T-helper 2 cell (primary cell): Measurements from ENCODE around the gene ETS1.
"Not testable (repeated sequence)": the region's sequence is repeated elsewhere in the genome, so short reads cannot be mapped to it uniquely, and the experiment has no call there.

ENCODE experiments used
- DNase-seq, 5 experiments: peaks; one replicate each; pipeline versions ENCODE4 v3.0.0 to v3.0.0-alpha.2; 2012 to 2022

Gene ETS1

DNA sequence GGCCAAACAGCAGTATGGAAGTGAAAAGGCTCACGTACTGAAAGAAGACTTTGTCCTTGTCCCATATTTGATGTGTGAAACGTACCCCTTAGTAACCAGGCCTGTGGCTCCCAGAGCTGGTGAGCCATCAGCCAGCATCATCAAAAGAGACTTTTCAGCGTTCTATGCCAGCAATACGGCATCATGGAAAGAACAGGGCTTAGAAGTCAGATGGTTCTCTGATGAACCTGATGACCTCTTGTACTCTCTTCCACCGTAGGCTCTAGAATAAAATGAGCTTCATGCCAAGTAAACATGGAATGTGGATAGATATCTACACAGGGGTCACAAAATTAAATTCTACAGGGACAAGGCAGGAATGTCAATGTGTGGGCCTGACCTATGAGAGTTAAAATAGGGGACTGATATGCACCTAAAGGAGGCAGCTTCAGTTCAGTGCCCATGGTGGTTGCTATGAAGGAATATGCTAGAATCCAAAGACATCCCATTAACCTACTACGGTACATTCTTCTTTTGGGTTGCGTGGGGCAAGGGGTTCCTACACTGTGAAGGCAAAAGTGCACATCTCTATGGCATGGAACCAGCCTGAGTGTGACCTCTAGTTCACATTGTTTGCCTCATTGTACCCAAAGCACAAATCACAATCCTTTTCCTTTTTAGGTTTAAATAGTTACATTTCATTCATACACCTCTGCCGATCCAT is 130.6 kb downstream of the ETS1 start:
- DNase-seq = no peak

DNA sequence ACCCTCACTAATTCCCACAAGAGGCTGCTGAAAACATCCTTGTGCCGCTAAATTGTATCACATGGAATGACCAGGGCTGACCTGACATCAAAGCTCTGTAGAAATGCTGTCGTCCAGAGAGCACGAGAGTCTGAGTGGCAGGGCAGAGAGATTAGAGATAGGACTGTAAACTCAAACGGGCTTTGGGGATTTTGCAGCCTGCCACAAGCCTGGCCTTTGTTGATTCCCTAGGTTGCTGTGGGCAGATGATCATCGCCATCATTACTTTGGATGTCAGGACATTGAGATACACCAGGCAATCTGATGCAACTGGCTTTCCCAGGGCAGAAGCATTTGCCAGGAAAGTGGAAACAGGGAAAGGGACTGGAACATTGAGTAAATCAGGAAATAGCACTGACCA is 131.6 kb downstream of the ETS1 start:
- DNase-seq = no peak

DNA sequence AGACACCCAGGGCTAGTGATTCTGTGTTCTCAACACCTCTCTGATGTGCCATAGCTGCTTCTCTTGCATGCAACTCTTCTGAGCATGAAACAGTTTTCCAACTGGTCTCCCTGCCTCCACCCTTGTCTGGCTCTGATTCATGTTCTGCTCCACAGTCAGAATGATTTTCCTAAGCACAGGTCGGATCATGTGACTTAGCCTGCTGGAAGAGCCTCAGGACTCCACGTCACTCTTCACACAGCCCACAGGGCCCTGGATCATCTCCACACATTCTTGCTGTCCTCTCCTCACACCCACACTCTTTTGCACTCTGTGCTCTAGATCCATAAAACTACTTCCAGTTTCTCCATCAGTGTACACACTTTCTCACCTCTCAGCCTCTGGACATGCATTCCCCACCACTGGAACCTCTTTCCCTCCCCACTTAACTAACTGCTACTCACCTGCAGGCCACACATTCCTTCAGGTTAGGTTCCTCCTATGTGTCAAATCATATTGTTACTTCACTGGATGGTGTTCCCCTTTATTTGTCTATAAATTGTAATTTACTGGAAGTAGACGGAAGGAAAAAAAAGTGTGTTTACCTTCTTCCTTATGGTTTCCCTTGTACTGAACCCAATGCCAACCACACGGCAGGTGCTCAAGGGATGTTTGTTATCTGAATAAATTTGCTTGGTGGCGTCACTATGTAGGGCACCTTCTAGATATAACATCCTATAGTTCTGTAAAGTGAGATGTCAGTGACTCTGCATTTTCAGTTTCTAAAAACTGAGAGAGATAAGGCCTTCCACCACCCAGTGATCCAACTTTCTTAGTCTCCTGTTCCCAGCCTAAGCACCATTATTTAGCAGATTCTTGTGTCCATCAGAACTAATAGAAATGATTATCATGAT is 133.7 kb downstream of the ETS1 start:
- DNase-seq = no peak

DNA sequence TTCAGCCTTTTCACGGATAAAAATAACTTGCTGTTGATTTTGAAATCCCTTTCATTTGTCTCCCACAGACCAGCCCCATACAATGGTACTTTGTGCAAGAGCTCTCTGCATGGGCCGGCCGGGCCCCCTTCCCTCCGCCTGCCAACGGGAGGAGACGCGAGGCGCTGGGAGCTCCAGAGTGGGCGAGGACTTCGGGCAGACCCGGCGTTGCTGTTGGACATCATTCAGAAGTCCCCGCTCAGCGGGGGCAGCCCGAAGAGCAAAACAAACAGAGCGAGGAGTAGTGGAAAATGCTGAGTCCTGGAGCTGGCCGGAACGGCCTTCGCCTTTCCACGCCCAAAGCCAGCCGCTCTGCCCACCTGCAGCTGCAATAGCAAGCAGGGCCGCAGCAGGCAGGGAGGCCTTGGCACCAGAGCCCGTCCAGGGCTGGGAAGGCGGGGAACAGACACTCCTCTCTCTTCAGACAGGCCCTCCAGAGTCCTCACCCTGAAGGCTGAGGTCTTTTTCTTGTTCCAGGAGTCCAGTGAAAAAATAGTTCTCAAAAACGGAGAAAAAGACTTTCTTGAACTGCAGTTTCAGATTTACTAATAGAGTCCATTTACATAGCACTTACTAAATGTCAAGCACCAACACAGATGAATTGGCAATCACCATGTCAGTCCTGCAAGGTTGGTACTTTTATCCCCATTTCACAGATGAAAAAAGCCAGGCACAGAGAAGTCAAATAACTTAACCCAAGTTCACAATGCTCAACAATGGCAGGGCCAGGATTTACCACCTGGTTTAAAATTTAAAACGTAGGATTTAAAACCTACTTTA is 135.5 kb downstream of the ETS1 start:
- no peak for DNase-seq

DNA sequence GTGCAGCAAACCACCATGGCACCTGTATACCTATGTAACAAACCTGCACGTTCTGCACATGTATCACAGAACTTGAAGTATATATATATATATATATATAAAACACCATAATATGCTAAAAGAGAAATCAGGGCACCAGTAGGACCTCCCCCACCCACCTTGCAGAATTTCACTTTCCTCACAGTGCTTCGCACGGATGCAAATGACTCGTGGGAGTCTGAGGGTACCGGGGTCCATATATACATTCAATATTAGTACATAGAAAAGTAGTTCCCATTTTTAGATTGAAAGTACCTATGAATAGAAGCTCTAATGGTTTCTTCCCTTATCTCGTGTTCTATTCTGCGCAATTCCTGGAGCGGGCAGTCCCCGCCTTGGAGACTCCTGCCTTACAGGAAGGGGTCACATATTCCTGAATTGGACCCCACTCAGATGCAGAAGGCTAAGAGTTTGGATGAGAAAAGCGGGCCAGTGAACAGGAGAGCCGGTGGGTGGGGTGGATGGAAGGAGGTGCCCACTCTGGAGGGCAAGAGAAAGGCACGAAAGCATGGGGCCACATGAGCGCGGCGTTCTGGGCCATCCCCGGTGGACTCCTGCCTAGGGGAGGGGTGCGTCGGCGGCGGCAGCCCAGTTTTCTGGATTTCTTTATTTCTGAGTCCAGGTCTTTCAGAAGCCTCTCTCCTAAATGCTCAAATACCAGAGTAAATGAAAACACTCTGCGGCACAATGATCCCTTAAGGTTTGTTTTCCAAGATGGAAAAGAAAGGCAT is 136.3 kb downstream of the ETS1 start:
- no peak for DNase-seq

DNA sequence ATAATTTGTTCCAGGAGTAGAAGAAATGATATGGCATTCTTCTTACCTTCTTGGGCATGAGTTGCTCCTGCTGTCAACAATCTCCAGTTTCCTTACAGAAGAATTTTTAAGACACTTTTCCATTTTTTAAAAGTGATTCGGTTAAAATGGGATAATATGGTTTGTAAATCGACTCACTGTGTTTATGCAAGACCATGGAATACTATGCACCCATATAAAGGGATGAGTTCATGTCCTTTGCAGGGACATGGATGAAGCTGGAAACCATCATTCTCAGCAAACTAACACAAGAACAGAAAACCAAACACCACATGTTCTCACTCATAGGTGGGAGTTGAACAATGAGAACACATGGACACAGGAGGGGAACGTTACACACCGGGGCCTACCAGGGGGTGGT is 136.9 kb downstream of the ETS1 start:
- not testable (repeated sequence) for DNase-seq

DNA sequence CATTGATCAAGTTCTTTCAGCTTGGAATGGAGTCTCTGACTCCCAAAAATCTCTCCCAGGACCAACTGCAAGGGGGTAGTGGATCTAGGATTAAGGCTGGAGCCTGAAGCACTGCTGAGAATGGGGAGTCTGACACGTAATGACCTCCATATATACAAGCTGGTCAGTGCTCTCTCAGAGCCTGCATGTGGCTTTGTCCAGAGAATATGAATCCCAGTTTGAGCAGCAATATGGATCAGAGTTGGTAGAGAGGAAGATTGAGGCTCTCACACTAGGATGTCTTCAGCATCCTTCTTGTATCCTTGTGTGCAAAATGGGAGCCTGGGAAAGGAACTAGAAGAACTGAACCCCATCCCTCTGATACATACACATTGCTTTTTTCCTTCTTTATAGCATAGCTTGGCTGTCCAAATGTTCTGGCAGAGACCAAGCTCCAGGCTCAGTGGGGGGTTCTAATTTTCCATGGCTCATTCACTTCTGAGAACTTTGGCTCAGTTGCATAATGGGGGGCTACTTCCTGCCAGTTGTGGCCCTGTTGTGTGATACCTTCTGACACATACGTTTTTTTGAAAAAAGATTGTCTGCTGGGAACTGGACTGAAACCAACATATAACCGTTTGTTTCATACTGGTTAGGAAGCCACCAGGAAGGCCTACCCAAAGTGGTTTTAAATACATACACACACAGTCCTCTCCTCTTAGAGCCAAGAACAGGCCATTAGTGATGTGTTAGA is 138.2 kb downstream of the ETS1 start:
- DNase-seq = peak in 1 of 5 experiments; percentile 45

DNA sequence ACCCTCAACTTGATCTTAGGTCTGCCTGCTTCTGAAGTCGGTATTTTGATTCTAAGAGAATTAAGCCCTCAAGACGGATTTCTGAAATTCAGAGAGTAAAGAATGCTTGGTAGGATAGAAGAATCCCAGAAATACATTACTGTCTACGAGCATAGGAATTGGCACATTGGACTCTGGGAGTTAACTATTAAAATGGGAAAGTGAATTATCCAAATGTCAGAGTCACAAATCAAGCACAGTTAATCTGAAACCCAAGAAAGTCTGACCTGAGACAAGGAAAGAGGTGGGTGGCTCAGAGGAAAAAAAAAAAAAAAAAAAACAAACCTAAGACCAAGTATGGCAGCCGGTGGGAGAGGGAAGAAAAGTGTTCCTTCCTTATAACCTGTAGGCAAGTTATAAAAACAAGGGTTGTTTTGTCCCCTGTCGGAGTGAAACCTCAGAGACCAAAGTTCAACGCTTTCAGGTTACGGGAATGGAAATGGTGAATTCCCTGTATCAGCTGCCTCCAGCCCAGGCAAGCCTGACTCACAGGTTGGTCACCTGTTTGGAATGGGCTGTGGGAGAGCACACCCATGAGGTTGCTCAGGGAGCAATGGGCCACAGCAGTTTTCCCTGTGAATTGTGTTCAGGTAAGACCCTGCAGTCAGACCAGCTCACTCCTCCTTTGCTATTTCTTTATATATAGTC is 139.0 kb downstream of the ETS1 start:
- no peak for DNase-seq

DNA sequence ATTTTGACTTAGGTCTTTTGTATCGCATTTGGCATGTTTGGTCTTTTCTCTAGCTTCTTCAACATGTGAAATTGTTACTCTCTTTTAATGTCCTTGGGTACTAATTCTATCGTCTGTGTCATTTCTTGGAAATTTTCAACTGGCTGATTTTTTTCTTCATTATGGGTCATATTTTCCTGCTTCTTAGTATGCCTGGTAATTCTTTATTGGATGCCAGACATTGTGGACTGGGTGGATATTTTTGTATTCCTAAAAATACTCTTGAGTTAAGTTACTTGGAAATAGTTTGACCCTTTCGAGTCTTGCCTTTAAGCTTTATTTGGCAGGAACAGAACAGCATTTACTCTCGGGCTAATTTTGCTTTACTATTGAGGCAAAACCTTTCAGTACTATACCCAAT is 140.1 kb downstream of the ETS1 start:
- no peak for DNase-seq

DNA sequence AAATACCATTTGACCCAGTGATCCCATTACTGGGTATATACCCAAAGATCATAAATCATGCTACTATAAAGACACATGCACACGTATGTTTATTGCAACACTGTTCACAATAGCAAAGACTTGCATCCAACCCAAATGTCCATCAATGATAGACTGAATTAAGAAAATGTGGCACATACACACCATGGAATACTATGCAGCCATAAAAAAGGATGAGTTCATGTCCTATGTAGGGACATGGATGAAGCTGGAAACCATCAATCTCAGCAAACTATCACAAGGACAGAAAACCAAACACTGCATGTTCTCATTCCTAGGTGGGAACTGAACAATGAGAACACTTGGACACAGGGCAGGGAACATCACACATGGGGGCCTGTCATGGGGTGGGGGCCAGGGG is 141.4 kb downstream of the ETS1 start:
- DNase-seq = not testable (repeated sequence)

DNA sequence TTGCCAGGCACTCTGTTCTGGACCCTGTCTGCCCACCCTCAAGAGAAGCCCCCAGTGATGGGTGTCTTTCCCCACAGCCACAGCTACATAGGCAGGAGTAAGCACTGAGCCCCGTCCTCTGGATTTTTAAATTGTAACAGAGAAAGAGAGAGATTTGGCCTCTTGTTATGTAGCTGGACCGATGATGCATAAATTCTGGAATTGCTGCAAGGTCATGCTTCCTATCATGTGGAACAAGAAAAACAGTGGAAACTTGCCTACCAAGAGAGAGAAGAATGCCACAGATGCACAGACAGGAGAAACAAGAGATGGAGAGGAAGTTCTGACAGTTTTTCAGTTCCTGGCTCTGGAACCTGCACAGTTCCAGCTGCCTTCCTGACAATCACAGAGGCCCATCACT is 150.2 kb downstream of the ETS1 start:
- no peak for DNase-seq

DNA sequence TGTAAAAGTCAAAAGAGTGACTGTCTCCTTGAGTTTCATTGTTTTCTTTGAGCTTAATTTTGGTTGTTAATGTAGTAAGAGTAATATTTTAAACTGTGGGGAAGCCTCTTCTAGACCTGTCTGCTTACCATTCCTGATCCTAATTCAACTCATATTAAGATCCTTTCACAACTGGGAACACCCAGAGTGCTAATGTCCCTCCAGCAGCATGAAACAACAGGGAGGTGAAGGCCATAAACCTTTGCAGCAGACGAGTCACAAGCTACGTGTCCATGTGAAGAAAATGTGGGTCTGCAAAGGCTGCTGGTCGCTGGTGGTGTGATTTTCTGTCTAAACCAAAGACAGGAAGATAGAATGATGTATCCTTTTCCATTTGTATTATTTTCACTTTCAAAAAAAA is 152.5 kb downstream of the ETS1 start:
- DNase-seq = no peak

DNA sequence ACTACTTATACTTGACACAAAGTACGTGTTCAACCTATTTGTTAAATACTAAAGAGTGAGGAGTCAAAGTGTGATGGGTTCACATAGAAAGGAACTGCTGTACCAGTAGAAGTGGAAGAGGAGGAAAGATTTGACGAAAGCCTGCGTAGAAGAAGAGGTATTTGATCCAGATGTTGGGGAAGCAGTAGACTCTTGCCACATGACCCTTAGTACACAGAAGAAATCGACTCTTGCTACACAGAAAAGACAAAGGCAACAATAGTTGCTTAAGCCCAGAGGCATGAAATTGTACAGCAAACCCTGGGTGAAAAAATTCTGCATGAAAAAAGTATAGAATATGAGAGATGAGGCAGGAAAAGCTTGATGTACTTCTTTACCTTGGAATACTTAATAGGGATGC is 152.9 kb downstream of the ETS1 start:
- no peak for DNase-seq

DNA sequence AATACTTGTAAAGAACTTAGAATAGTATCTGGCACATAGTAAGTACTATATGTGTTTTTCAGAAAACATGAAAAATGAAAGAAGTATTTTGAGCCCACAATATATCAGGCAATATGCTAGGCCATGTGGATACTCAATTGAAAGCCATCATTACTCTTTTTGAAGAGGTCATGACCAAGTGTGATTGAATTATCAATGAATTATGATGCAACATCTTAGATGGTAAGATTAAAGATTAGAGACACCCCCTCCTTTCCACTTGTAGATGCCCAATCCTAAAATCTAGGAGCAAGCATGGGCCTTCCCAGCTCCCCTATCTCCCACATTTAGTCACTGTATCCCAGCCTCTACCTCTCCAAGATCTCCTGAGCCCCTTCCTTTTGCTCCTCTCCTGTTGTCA is 154.4 kb downstream of the ETS1 start:
- no peak for DNase-seq

DNA sequence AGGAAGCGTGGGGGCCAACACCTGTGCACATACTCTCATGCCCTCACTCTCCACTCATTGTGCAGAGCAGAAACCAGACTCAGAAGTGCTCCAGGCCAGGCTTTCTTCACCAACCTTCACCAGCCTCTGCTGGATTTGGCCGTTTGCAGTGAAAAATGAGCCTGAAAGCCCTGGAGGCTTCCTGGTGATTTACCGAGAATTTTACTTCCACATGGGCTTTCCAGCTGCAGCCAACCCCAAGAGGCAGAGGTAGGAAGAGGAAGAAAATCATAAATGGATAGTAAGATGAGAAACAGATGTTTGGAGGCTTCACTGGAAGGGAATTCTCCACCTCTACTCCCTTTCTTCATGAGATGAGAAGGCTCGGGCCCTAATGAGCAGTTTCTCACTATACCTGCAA is 155.4 kb downstream of the ETS1 start:
- DNase-seq = no peak

DNA sequence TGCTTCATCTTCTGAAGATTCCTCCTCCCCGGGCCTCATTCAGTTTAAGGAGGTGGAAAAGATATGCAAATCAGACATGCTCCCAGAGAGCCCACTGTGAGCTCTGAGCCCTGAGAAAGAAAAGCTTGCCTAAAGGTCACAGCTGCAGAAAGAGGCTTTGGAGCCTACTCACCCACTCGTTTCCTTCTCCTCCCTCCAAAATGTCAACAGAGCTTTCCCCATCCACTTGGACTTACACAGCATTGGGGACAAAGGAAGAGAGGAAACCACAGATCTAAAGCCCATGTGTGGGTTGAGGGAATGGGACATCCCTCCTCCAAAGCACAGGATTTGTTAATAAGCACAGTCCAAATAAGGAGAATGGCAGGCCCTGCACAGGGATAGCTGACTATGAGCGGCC is 158.4 kb downstream of the ETS1 start:
- no peak for DNase-seq

DNA sequence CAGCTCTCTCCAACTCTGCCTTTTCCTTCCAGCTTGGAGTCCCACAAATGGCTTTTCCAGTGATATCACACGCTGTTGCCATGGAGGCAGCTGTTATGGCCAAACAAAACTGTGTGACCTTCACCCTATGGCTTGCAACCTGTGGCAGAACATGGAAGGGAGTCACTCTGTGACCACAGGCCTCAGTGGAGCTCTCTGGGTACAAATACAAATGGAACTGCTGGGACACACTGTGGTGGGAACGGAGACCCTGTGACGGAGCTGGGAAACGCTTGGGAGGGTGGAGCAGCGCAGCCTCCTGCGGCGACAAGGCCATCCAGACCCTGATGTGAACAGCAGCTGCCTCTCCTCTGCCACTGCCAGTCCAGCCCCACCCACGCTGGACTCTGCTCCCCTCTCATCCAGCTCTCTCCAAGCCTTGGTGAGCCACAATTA is 162.5 kb downstream of the ETS1 start:
- DNase-seq = no peak

DNA sequence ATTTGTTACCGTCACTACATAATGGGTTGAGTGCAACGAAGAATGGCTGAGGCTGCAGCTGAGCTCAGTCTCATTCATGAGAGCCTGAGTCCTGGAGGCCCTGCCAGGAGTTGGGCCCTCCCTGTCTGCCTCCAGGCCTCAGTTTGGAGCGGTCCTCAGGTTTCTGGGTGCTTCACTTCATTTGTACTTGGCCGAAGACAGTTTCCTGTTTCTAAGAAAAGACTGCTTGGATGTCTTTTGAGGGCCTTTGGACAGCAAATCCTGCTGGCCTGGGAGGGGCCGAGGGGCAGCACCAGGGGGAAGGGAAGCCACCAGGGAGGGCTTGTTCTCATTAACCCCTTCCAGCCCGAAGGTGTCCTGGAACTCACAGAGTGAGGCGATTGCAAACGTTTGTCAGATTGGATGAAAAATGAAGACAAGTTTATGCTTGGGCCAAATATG is 163.1 kb downstream of the ETS1 start:
- no peak for DNase-seq

DNA sequence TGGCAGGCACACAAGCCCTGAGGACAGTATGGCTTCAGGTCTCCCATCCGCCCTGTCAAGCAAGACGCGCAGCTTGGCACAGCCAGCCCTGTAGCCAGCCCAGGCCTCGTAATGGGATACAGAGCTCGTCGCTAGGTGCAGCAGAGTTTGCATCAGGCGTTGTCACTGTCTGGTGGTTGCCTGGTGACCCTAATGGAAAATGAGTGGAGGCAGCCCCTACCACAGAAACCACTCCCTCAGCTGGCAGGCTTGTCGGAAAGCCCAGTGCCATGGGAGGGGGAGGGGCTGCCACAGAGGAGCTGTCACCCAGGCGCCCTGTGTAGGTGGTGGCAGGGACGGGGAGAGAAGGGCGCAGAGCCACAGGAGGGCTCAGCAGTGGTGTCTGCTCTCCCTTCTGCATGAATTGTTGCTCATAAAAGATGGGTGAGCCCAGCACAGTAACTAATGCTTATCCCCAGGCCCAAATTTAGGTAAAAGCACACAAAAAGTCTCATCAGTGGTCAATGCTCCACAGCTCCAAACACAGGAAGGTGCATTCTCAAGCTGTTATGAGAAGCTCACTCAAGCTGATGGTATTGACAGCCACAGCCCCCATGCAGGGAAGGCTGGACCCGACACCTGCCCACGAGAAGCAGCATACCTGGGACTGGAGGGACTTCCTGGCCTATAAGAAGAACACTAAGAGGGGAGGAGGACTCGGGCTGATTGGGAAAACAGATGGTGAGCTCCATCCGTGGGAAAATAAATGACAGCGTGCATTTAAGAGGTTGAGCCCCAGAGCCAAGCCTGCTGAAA is 164.6 kb downstream of the ETS1 start:
- peak; percentile 43 to 95 (median 81) for DNase-seq
